K562 (cell line): ENCODE measurements around the gene DLGAP1. TPM values are rescaled to one million over a fixed set of nuclear protein-coding genes. Genes with fewer than 3 reads are reported as not detected.

Experiments used
- ATF1 ChIP-seq, 2 experiments: fragments of 450-650 bp in 1 of 2; IDR thresholded peaks; 2 replicates each; pipeline ENCODE4 v1.6.1; 2016; ENCODE audit warnings: missing compliant biosample characterization in 1 of 2, missing genetic modification characterization in 1 of 2
- ELF1 ChIP-seq: fragments of 200-800 bp; sonication (Bioruptor generic); IDR thresholded peaks from 2 replicates; pipeline ENCODE4 v1.6.1; 2016; ENCODE audit warnings: missing genetic modification characterization, missing compliant biosample characterization
- NBN ChIP-seq: fragments of 450-650 bp; IDR thresholded peaks from 2 replicates; pipeline ENCODE4 v1.6.1; 2016; ENCODE audit warnings: low read depth, mild to moderate bottlenecking
- NR4A1 ChIP-seq, 2 experiments: fragments of 250-450 bp in 1 of 2; fragments of 450-650 bp in 1 of 2; sonication (Bioruptor Pico) in 1 of 2; IDR thresholded peaks; 2 replicates each; pipeline versions ENCODE4 v1.4.0 to v1.6.1; 2016 to 2020; ENCODE audit warnings: mild to moderate bottlenecking in 2 of 2, missing compliant biosample characterization in 1 of 2, missing genetic modification characterization in 1 of 2, moderate library complexity in 1 of 2
- TCF7 ChIP-seq: sonication (generic); IDR thresholded peaks from 2 replicates; pipeline ENCODE4 v1.6.1; 2016; ENCODE audit warnings: antibody characterized with exemption, borderline replicate concordance
- XRCC3 ChIP-seq: fragments of 450-650 bp; IDR thresholded peaks from 2 replicates; pipeline ENCODE4 v1.6.1; 2017; ENCODE audit warnings: mild to moderate bottlenecking, moderate library complexity
- ZNF384 ChIP-seq: IDR thresholded peaks from 2 replicates; pipeline ENCODE4 v1.6.1; 2012; ENCODE audit warnings: low read depth, low read length, improper control_type of control experiment
- ZNF780A ChIP-seq: fragments of 250-450 bp; sonication (Bioruptor Pico); IDR thresholded peaks from 2 replicates; pipeline ENCODE4 v1.5.0; 2021; ENCODE audit warnings: mild to moderate bottlenecking
- polyA plus RNA-seq, 8 experiments: library from polyadenylated mRNA; depleted of rRNA in 4 of 8; stranded (reverse) in 5 of 8; unstranded in 3 of 8; fragments of >200 nt; fragmentation: Nextera tagmentation in 2 of 8; fragmentation: Illumina TruSeq in 1 of 8; extraction: Ambion mirVana in 2 of 8; extraction: Trizol in 1 of 8; gene quantifications; 2 replicates each; pipeline versions ENCODE4 v1.2.1 to v1.2.3, GENCODE V29; 2011 to 2014; ENCODE audit warnings: inconsistent platforms in 1 of 8, missing spikeins in 1 of 8
- total RNA-seq, 7 experiments: library from RNA; depleted of rRNA in 6 of 7; stranded (reverse); fragments of >200 nt in 6 of 7; fragmentation: Illumina TruSeq in 2 of 7; extraction: Trizol in 2 of 7; gene quantifications; 2 replicates each; pipeline versions ENCODE4 v1.2.1 to v1.2.3, GENCODE V29; 2011 to 2021; ENCODE audit warnings: low replicate concordance in 1 of 7
- TF ChIP-seq, protein P1 (sequence below): fragments of 450-650 bp; IDR thresholded peaks from 2 replicates; pipeline ENCODE4 v1.6.1; 2016; ENCODE audit warnings: mild to moderate bottlenecking
- TF ChIP-seq, protein P2 (sequence below): IDR thresholded peaks from 2 replicates; pipeline ENCODE4 v1.6.1; 2012; ENCODE audit warnings: low read depth, low read length, improper control_type of control experiment, borderline replicate concordance
- TF ChIP-seq, protein P3 (sequence below): fragments of 250-450 bp; sonication (Bioruptor Pico); IDR thresholded peaks from 2 replicates; pipeline ENCODE4 v1.8.0; 2022; ENCODE audit warnings: inconsistent platforms
- TF ChIP-seq, protein P4 (sequence below): fragments of 450-650 bp; IDR thresholded peaks from 2 replicates; pipeline ENCODE4 v1.7.1; 2018; ENCODE audit warnings: mild to moderate bottlenecking, low read depth; ENCODE audit not compliant: partially characterized antibody
- TF ChIP-seq, protein P5 (sequence below), 2 experiments: IDR thresholded peaks in 1 of 2; conservative IDR thresholded peaks in 1 of 2; 2 replicates each; pipeline ENCODE4 v1.6.1; 2016; ENCODE audit warnings: low read depth in 2 of 2, mild to moderate bottlenecking in 1 of 2, missing compliant biosample characterization in 1 of 2, missing genetic modification characterization in 1 of 2, moderate library complexity in 1 of 2

The DLGAP1 gene
- total and polyA plus RNA-seq, 9 of the 15 experiments (the other 6 are each of a cell fraction or from before 2014, with no cell fraction given): 0.04 to 0.22 (median 0.08) TPM

DNA sequence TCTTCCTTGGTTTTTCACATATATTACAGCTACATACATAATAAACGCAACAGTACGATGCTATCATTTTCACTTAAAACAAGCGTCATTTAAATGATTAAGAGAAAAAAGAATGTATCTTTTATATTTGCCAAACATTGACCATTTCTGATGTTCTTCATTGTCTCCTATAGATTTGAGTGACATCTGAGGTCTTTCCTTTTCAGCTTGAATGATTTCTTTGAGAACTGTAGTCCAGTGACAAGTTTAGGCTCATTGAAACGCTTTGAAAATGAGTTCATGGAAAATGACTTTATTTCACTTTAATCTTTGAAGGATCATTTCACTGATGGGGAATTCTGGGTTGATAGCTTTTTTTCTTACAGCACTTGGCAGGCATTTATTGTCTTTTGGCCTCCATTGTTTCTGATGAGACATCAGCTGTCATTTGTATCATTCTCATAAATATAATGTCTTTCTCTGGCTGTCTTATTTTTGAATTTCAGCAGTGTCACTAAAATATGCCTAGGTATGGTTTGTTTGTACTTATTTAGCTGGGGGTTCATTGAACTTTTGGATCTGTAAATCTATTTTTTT, 994.2 kb downstream of the DLGAP1 start (continued):
- TF ChIP-seq, protein P1, sequence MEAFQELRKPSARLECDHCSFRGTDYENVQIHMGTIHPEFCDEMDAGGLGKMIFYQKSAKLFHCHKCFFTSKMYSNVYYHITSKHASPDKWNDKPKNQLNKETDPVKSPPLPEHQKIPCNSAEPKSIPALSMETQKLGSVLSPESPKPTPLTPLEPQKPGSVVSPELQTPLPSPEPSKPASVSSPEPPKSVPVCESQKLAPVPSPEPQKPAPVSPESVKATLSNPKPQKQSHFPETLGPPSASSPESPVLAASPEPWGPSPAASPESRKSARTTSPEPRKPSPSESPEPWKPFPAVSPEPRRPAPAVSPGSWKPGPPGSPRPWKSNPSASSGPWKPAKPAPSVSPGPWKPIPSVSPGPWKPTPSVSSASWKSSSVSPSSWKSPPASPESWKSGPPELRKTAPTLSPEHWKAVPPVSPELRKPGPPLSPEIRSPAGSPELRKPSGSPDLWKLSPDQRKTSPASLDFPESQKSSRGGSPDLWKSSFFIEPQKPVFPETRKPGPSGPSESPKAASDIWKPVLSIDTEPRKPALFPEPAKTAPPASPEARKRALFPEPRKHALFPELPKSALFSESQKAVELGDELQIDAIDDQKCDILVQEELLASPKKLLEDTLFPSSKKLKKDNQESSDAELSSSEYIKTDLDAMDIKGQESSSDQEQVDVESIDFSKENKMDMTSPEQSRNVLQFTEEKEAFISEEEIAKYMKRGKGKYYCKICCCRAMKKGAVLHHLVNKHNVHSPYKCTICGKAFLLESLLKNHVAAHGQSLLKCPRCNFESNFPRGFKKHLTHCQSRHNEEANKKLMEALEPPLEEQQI: peak; percentile 56; the same call in 1 of the 2 replicates
- TF ChIP-seq NBN (0 out of 2 replicates have a peak, but pooled peaks have one; percentile 35), ZNF384 (peak; percentile 51; the same call in 1 of the 2 replicates), TCF7 (no peak), ATF1 (CRISPR knock-in tag; IDR thresholded peaks at IDR 0.05) (no peak), ATF1 (tag; IDR thresholded peaks at IDR 0.05) (no peak), ZNF780A (no peak), XRCC3 (0 out of 2 replicates have a peak, but pooled peaks have one; percentile 14), NR4A1 (CRISPR knock-in tag; IDR thresholded peaks at IDR 0.05) (no peak), NR4A1 (tag; IDR thresholded peaks at IDR 0.05) (no peak), ELF1 (tag) (no peak)
- TF ChIP-seq, protein P2, sequence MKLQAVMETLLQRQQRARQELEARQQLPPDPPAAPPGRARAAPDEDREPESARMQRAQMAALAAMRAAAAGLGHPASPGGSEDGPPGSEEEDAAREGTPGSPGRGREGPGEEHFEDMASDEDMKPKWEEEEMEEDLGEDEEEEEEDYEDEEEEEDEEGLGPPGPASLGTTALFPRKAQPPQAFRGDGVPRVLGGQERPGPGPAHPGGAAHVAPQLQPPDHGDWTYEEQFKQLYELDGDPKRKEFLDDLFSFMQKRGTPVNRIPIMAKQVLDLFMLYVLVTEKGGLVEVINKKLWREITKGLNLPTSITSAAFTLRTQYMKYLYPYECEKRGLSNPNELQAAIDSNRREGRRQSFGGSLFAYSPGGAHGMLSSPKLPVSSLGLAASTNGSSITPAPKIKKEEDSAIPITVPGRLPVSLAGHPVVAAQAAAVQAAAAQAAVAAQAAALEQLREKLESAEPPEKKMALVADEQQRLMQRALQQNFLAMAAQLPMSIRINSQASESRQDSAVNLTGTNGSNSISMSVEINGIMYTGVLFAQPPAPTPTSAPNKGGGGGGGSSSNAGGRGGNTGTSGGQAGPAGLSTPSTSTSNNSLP: peak; percentile 53; the same call in 1 of the 2 replicates
- TF ChIP-seq, protein P3, sequence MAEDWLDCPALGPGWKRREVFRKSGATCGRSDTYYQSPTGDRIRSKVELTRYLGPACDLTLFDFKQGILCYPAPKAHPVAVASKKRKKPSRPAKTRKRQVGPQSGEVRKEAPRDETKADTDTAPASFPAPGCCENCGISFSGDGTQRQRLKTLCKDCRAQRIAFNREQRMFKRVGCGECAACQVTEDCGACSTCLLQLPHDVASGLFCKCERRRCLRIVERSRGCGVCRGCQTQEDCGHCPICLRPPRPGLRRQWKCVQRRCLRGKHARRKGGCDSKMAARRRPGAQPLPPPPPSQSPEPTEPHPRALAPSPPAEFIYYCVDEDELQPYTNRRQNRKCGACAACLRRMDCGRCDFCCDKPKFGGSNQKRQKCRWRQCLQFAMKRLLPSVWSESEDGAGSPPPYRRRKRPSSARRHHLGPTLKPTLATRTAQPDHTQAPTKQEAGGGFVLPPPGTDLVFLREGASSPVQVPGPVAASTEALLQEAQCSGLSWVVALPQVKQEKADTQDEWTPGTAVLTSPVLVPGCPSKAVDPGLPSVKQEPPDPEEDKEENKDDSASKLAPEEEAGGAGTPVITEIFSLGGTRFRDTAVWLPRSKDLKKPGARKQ: peak; percentile 62; the same call in 1 of the 2 replicates
- TF ChIP-seq, protein P4, sequence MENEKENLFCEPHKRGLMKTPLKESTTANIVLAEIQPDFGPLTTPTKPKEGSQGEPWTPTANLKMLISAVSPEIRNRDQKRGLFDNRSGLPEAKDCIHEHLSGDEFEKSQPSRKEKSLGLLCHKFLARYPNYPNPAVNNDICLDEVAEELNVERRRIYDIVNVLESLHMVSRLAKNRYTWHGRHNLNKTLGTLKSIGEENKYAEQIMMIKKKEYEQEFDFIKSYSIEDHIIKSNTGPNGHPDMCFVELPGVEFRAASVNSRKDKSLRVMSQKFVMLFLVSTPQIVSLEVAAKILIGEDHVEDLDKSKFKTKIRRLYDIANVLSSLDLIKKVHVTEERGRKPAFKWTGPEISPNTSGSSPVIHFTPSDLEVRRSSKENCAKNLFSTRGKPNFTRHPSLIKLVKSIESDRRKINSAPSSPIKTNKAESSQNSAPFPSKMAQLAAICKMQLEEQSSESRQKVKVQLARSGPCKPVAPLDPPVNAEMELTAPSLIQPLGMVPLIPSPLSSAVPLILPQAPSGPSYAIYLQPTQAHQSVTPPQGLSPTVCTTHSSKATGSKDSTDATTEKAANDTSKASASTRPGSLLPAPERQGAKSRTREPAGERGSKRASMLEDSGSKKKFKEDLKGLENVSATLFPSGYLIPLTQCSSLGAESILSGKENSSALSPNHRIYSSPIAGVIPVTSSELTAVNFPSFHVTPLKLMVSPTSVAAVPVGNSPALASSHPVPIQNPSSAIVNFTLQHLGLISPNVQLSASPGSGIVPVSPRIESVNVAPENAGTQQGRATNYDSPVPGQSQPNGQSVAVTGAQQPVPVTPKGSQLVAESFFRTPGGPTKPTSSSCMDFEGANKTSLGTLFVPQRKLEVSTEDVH: no peak
- TF ChIP-seq, protein P5, sequence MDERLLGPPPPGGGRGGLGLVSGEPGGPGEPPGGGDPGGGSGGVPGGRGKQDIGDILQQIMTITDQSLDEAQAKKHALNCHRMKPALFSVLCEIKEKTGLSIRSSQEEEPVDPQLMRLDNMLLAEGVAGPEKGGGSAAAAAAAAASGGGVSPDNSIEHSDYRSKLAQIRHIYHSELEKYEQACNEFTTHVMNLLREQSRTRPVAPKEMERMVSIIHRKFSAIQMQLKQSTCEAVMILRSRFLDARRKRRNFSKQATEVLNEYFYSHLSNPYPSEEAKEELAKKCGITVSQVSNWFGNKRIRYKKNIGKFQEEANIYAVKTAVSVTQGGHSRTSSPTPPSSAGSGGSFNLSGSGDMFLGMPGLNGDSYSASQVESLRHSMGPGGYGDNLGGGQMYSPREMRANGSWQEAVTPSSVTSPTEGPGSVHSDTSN (CRISPR knock-in tag; IDR thresholded peaks at IDR 0.05; ENCODE audit: low read depth): no peak
- TF ChIP-seq, protein P5 (tag; conservative IDR thresholded peaks at IDR 0.05; ENCODE audit: low read depth): 0 out of 2 replicates have a peak, but pooled peaks have one; percentile 24
